ENCODE measurements around the gene RNASE9. TPM values are rescaled to one million over a fixed set of nuclear protein-coding genes. Genes with fewer than 3 reads are reported as not detected.

Gene RNASE9
- total and polyA plus RNA-seq, 9 of the 15 experiments (the other 6 are each of a cell fraction or from before 2014, with no cell fraction given) = not detected

DNA sequence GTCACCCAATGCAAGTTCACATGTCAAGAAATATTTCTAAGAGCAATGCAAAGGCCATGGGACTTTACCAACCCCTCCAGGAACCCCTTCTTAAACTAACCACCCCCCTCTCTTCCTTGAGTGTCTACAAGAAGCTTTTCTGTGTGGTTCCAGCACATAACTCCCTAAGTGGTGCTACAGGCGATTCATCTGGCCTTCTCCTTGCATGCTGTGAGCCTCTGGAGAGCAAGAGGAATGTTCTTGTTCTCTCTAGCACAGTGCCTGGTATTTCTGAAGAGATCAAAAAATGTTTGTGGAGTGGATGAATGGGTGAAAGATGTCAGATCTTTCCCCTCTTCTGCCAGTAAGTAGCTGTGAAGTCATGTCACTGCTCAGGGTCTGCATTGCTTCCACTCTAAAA, 36.3 kb upstream of the RNASE9 start:
- BruUV-seq (replicated peaks) = no TSS peak
- Histone ChIP-seq H3K4me1 (replicated peaks in 1 of 2; ENCODE audit: control insufficient read depth in 2 of 2, insufficient read depth in 2 of 2, low read length in 2 of 2) (peaks cover 0 to 11% of the 10 kb centered on the region in 2 experiments; a peak in 3 of 5 replicates), H2AFZ (ENCODE audit: low read depth, low read length) (0 out of 2 replicates have a peak overlapping the region, but pooled peaks have one; percentile 82), H4K20me1 (replicated peaks; ENCODE audit: control insufficient read depth, insufficient read depth, low read length) (no peaks in the 10 kb centered on the region), H3K9ac (ENCODE audit: insufficient read depth in 1 of 2, low read depth in 2 of 2, low read length in 2 of 2) (no peak overlapping the region), H3K27ac (ENCODE audit: extremely low read depth, low read depth, low read length) (no peak overlapping the region), H3K4me2 (ENCODE audit: insufficient read depth, low read length) (no peak overlapping the region), H3K9me3 (replicated peaks; ENCODE audit: control insufficient read depth, insufficient read depth, low read depth, low read length) (no peaks in the 10 kb centered on the region), H3K79me2 (ENCODE audit: control insufficient read depth, insufficient read depth, low read length) (no peaks in the 10 kb centered on the region), H3K4me3 (no peak overlapping the region), H3K27me3 (ENCODE audit: control insufficient read depth in 2 of 2, insufficient read depth in 2 of 2, low read length in 2 of 2) (no peaks in the 10 kb centered on the region), H3K36me3 (ENCODE audit: control insufficient read depth, insufficient read depth, low read length) (no peaks in the 10 kb centered on the region), H3K9me1 (ENCODE audit: control insufficient read depth, insufficient read depth, low read length) (no peaks in the 10 kb centered on the region)
- DNase-seq (ENCODE audit: extremely low read depth in 1 of 4, low spot score in 3 of 4) = no peak
- ATAC-seq = no peak
- ChIA-PET CTCF (ENCODE audit: low intra/inter-chr PET ratio) (no interaction called here), POLR2A (interaction anchor here (0.7 kb wide), 1 partner anchor 10 kb away, joined by 5 read pairs; the partner anchor contains the start of gene RNASE11)
- no peak for FAIRE-seq
- 53% methylated on average over 1 of the region's 1 CpG for WGBS (ENCODE audit: insufficient coverage, low coverage, missing lambda C conversion rate)
- intact Hi-C loops (cut with micrococcal nuclease) = no loop called here
- in situ Hi-C loops (cut with MboI) = no loop called here
- TF ChIP-seq, protein P1, sequence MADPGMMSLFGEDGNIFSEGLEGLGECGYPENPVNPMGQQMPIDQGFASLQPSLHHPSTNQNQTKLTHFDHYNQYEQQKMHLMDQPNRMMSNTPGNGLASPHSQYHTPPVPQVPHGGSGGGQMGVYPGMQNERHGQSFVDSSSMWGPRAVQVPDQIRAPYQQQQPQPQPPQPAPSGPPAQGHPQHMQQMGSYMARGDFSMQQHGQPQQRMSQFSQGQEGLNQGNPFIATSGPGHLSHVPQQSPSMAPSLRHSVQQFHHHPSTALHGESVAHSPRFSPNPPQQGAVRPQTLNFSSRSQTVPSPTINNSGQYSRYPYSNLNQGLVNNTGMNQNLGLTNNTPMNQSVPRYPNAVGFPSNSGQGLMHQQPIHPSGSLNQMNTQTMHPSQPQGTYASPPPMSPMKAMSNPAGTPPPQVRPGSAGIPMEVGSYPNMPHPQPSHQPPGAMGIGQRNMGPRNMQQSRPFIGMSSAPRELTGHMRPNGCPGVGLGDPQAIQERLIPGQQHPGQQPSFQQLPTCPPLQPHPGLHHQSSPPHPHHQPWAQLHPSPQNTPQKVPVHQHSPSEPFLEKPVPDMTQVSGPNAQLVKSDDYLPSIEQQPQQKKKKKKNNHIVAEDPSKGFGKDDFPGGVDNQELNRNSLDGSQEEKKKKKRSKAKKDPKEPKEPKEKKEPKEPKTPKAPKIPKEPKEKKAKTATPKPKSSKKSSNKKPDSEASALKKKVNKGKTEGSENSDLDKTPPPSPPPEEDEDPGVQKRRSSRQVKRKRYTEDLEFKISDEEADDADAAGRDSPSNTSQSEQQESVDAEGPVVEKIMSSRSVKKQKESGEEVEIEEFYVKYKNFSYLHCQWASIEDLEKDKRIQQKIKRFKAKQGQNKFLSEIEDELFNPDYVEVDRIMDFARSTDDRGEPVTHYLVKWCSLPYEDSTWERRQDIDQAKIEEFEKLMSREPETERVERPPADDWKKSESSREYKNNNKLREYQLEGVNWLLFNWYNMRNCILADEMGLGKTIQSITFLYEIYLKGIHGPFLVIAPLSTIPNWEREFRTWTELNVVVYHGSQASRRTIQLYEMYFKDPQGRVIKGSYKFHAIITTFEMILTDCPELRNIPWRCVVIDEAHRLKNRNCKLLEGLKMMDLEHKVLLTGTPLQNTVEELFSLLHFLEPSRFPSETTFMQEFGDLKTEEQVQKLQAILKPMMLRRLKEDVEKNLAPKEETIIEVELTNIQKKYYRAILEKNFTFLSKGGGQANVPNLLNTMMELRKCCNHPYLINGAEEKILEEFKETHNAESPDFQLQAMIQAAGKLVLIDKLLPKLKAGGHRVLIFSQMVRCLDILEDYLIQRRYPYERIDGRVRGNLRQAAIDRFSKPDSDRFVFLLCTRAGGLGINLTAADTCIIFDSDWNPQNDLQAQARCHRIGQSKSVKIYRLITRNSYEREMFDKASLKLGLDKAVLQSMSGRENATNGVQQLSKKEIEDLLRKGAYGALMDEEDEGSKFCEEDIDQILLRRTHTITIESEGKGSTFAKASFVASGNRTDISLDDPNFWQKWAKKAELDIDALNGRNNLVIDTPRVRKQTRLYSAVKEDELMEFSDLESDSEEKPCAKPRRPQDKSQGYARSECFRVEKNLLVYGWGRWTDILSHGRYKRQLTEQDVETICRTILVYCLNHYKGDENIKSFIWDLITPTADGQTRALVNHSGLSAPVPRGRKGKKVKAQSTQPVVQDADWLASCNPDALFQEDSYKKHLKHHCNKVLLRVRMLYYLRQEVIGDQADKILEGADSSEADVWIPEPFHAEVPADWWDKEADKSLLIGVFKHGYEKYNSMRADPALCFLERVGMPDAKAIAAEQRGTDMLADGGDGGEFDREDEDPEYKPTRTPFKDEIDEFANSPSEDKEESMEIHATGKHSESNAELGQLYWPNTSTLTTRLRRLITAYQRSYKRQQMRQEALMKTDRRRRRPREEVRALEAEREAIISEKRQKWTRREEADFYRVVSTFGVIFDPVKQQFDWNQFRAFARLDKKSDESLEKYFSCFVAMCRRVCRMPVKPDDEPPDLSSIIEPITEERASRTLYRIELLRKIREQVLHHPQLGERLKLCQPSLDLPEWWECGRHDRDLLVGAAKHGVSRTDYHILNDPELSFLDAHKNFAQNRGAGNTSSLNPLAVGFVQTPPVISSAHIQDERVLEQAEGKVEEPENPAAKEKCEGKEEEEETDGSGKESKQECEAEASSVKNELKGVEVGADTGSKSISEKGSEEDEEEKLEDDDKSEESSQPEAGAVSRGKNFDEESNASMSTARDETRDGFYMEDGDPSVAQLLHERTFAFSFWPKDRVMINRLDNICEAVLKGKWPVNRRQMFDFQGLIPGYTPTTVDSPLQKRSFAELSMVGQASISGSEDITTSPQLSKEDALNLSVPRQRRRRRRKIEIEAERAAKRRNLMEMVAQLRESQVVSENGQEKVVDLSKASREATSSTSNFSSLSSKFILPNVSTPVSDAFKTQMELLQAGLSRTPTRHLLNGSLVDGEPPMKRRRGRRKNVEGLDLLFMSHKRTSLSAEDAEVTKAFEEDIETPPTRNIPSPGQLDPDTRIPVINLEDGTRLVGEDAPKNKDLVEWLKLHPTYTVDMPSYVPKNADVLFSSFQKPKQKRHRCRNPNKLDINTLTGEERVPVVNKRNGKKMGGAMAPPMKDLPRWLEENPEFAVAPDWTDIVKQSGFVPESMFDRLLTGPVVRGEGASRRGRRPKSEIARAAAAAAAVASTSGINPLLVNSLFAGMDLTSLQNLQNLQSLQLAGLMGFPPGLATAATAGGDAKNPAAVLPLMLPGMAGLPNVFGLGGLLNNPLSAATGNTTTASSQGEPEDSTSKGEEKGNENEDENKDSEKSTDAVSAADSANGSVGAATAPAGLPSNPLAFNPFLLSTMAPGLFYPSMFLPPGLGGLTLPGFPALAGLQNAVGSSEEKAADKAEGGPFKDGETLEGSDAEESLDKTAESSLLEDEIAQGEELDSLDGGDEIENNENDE (IDR thresholded peaks at IDR 0.05; ENCODE audit: low read depth, low read length) = no peak
- TF ChIP-seq ZNF57 (CRISPR knock-in tag; IDR thresholded peaks at IDR 0.05) (no peak), ARNT (IDR thresholded peaks at IDR 0.05) (no peak), HMG20A (CRISPR knock-in tag; conservative IDR thresholded peaks at IDR 0.05) (no peak), POLR2AphosphoS5 (IDR thresholded peaks at IDR 0.05; ENCODE audit: control insufficient read depth, insufficient read depth, low read depth, low read length) (no peak)
- TF ChIP-seq, protein P2, sequence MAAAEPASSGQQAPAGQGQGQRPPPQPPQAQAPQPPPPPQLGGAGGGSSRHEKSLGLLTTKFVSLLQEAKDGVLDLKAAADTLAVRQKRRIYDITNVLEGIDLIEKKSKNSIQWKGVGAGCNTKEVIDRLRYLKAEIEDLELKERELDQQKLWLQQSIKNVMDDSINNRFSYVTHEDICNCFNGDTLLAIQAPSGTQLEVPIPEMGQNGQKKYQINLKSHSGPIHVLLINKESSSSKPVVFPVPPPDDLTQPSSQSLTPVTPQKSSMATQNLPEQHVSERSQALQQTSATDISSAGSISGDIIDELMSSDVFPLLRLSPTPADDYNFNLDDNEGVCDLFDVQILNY (CRISPR knock-in tag; IDR thresholded peaks at IDR 0.05) = no peak
- TF ChIP-seq, protein P3, sequence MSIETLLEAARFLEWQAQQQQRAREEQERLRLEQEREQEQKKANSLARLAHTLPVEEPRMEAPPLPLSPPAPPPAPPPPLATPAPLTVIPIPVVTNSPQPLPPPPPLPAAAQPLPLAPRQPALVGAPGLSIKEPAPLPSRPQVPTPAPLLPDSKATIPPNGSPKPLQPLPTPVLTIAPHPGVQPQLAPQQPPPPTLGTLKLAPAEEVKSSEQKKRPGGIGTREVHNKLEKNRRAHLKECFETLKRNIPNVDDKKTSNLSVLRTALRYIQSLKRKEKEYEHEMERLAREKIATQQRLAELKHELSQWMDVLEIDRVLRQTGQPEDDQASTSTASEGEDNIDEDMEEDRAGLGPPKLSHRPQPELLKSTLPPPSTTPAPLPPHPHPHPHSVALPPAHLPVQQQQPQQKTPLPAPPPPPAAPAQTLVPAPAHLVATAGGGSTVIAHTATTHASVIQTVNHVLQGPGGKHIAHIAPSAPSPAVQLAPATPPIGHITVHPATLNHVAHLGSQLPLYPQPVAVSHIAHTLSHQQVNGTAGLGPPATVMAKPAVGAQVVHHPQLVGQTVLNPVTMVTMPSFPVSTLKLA (conservative IDR thresholded peaks at IDR 0.05) = no peak
